Tibial nerve (tissue), 4 donors: ENCODE results near the gene RPA1. TPM values are rescaled to one million over a fixed set of nuclear protein-coding genes. Genes with fewer than 3 reads are reported as not detected.
"Not testable (repeated sequence)": the region's sequence is repeated elsewhere in the genome, so short reads cannot be mapped to it uniquely, and the experiment has no call there.

Experiments
- DNase-seq, 2 donors: peaks; one replicate each; pipeline ENCODE4 v3.0.0-alpha.2; 2019; ENCODE audit warnings: low spot score in 2 of 2
- H3K27ac ChIP-seq, 4 donors: fragments of 200-600 bp; sonication (generic) in 3 of 4; one replicate each; pipeline ENCODE4 v1.5.1; 2017 to 2019; ENCODE audit warnings: mild to moderate bottlenecking in 1 of 4
- H3K27me3 ChIP-seq, 2 donors: fragments of 200-600 bp; sonication (generic) in 1 of 2; one replicate each; pipeline versions ENCODE4 v1.5.1 to v1.6.0; 2017 to 2019
- H3K36me3 ChIP-seq, 3 donors: fragments of 200-600 bp; sonication (generic); one replicate each; pipeline ENCODE4 v1.5.1; 2018 to 2019
- H3K4me1 ChIP-seq, 4 donors: fragments of 200-600 bp; sonication (generic) in 3 of 4; one replicate each; pipeline ENCODE4 v1.5.1; 2017 to 2019
- H3K4me3 ChIP-seq, 4 donors: fragments of 200-600 bp; sonication (generic) in 3 of 4; one replicate each; pipeline ENCODE4 v1.5.1; 2017 to 2019; ENCODE audit warnings: mild to moderate bottlenecking in 1 of 4, moderate library complexity in 1 of 4
- H3K9me3 ChIP-seq, 4 donors: fragments of 200-600 bp; sonication (generic) in 3 of 4; one replicate each; pipeline ENCODE4 v1.5.1; 2017 to 2019
- EP300 ChIP-seq, 2 donors: sonication (generic); formaldehyde crosslinking; IDR thresholded peaks; one replicate each; pipeline ENCODE4 v1.6.1; 2017; ENCODE audit warnings: antibody characterized with exemption in 2 of 2, mild to moderate bottlenecking in 1 of 2
- POLR2A ChIP-seq, 2 donors: fragments of 450-650 bp; IDR thresholded peaks; one replicate each; pipeline ENCODE4 v1.6.1; 2017; ENCODE audit warnings: antibody characterized with exemption in 2 of 2, mild to moderate bottlenecking in 2 of 2, moderate library complexity in 2 of 2
- WGBS, 2 donors: methylation state at CpG; one replicate each; pipeline ENCODE4 v1.1.5; 2018; 5-methylcytosine and 5-hydroxymethylcytosine counted together
- total RNA-seq, 4 donors: library from RNA; depleted of rRNA; stranded (reverse); fragments of >200 nt; gene quantifications; one replicate each; pipeline ENCODE4 v1.1.0, GENCODE V29; 2016
- TF ChIP-seq, protein P1 (sequence below), 5 experiments: fragments of 200-600 bp in 3 of 5; fragments of 450-650 bp in 2 of 5; sonication (generic) in 3 of 5; IDR thresholded peaks; one replicate each; pipeline ENCODE4 v1.5.1; 2016 to 2019; ENCODE audit warnings: antibody characterized with exemption in 5 of 5, mild to moderate bottlenecking in 3 of 5, moderate library complexity in 2 of 5

RPA1 gene
- total RNA-seq, 4 donors from 2014 or later: 18.0 to 31.0 (median 26.7) TPM

DNA sequence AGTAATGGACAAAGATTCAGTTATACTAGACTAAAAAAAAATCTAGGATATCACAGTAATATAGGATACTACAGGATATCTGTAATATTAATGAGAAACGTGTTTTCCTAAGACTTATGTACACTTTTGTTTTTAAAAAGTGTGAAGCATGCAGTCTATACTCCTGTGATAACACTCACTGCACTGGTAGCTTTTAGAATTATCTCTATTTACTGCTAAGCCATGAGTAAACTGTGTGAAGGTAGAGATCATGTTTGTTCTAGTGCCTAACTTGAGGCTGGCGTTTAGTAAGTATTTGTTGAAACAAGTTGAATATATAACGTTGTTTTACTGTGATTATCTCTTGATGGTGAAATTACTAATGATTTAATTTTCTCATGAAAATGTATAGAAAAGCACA, 23.9 kb downstream of the RPA1 start:
- WGBS, 2 donors: 84 to 90% methylated on average over 3 of the region's 3 CpGs
- H3K36me3 ChIP-seq: peaks cover 0 to 55% (median 17%) of the 10 kb centered on the region in 3 donors
- H3K4me3 ChIP-seq: no peak overlapping the region
- H3K9me3 ChIP-seq: no peaks in the 10 kb centered on the region
- H3K27ac ChIP-seq: no peak overlapping the region
- H3K4me1 ChIP-seq: peaks cover 0 to 4% (median 0%) of the 10 kb centered on the region in 4 donors
- no peak for DNase-seq
- H3K27me3 ChIP-seq: no peaks in the 10 kb centered on the region
- no peak for TF ChIP-seq POLR2A (IDR thresholded peaks at IDR 0.05)
- TF ChIP-seq, protein P1, sequence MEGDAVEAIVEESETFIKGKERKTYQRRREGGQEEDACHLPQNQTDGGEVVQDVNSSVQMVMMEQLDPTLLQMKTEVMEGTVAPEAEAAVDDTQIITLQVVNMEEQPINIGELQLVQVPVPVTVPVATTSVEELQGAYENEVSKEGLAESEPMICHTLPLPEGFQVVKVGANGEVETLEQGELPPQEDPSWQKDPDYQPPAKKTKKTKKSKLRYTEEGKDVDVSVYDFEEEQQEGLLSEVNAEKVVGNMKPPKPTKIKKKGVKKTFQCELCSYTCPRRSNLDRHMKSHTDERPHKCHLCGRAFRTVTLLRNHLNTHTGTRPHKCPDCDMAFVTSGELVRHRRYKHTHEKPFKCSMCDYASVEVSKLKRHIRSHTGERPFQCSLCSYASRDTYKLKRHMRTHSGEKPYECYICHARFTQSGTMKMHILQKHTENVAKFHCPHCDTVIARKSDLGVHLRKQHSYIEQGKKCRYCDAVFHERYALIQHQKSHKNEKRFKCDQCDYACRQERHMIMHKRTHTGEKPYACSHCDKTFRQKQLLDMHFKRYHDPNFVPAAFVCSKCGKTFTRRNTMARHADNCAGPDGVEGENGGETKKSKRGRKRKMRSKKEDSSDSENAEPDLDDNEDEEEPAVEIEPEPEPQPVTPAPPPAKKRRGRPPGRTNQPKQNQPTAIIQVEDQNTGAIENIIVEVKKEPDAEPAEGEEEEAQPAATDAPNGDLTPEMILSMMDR (IDR thresholded peaks at IDR 0.05): no peak
- no peak for TF ChIP-seq EP300 (IDR thresholded peaks at IDR 0.05)

DNA sequence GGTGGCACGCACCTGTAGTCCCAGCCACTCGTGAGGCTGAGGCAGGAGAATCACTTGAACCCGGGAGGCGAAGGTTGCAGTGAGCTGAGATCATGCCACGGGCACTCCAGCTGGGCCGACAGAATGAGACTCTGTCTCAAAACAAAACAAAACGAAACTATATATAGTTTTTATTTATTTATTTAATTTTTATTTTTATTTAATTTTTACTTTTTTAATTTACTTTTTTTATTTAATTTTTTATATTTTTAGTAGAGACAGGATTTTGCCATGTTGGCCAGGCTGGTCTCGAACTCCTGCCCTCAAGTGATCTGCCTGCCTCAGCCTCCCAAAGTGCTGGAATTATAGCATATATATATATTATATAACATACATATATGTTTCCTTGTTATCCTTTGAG, 26.7 kb downstream of the RPA1 start:
- H3K27me3 ChIP-seq, H3K4me3 ChIP-seq, H3K9me3 ChIP-seq, H3K4me1 ChIP-seq, DNase-seq, H3K27ac ChIP-seq: not testable (repeated sequence)
- WGBS, 2 donors: 90 to 93% methylated on average over 8 of the region's 8 CpGs
- H3K36me3 ChIP-seq: peaks cover 0 to 58% (median 10%) of the 10 kb centered on the region in 3 donors

DNA sequence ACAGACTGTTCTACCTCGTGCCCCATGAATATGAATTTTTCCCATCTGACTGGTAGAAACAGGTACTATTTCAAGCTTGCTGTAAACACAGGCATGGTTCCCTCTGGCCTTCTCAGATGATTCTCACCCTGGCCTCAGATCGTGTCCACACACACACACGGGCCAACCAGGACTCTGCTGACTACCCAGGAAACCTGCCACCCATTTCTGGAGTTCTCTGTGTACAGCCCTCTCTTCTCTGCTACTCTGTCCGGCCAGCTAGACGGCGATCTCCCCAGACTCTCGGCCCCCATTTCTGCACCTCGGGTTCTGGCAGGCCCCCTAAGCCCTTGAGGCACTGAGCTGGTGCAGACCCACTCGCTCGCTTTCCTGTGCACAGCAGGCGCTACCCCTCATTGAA, 31.2 kb downstream of the RPA1 start:
- 79 to 86% methylated on average over 11 of the region's 11 CpGs for WGBS, 2 donors
- H3K4me1 ChIP-seq: no peaks in the 10 kb centered on the region
- no peaks in the 10 kb centered on the region for H3K27me3 ChIP-seq
- DNase-seq: no peak
- TF ChIP-seq, protein P1 (IDR thresholded peaks at IDR 0.05): no peak
- TF ChIP-seq POLR2A (IDR thresholded peaks at IDR 0.05): no peak
- TF ChIP-seq EP300 (IDR thresholded peaks at IDR 0.05): no peak
- no peaks in the 10 kb centered on the region for H3K9me3 ChIP-seq
- H3K36me3 ChIP-seq: peaks cover 0 to 28% (median 4%) of the 10 kb centered on the region in 3 donors
- no peak overlapping the region for H3K4me3 ChIP-seq
- H3K27ac ChIP-seq: peak overlapping the region in 1 of 4 donors; percentile 50

DNA sequence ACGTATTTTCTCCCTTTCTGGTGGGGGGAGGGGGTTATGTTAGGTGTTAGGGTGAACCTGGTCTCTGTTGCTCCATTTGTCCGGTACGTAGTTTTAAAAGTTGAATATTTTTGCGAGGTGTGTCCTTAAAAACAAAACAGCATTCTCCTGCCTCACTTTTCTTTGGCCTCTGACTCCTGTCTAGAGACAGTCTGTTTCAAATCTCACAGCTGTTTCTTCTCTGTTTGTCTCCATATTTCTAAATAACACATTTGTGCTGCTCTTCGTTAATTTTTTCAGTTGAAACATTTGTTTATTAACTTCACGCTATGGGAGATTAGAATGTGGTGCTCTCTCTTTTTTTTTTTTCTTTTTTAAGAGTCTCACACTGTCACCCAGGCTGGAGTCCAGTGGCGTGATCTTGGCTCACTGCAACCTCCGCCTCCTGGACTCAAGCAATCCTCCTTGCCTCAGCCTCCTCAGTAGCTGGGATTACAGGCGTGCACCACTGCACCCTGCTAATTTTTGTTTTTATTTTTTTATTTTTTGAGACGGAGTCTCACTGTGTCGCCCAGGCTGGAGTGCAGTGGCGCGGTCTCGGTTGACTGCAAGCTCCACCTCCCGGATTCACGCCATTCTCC, 31.7 kb downstream of the RPA1 start:
- TF ChIP-seq, protein P1 (IDR thresholded peaks at IDR 0.05): no peak
- TF ChIP-seq POLR2A (IDR thresholded peaks at IDR 0.05): no peak
- TF ChIP-seq EP300 (IDR thresholded peaks at IDR 0.05): no peak
- Histone ChIP-seq H3K27me3 (no peaks in the 10 kb centered on the region), H3K36me3 (peaks cover 0 to 27% (median 4%) of the 10 kb centered on the region in 3 donors), H3K4me1 (no peaks in the 10 kb centered on the region), H3K9me3 (no peaks in the 10 kb centered on the region), H3K27ac (peak overlapping the region in 2 of 4 donors; percentile 28 to 50), H3K4me3 (no peak overlapping the region)
- DNase-seq: no peak
- 83 to 86% methylated on average over 16 of the region's 16 CpGs for WGBS, 2 donors

DNA sequence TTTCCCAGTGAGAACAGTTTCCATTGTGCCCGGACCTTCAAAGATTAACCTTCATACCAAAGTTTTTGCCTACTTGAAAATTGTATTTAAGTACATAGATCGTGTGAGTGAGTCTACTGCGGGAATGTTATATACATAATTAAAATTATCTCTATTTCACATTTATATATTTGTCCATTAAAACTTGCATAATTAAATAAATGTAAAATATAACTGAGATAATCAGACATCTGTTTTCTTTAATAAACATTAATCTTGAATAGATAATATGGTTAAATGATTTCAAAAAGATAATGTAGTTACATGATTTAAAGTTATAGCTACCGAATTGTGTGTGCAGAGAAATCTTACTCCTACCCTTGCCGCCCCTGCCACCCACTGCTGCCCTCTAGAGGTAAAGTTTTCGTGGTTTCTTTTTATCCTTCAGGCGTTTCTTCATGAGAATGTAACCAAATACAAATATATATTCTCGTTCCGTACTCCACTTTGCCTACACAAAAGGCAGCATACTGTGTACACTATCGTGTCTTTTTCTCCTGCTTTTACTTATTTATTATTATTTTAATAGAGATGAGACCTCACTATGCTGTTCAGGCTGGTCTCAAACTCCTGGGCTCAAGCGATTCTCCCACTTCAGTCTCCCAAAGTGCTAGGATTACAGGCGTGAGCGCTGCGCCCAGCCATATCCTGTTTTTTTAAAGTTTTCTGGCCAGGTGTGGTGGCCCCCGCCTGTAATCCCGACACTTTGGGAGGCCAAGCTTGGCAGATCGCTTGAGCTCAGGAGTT, 35.6 kb downstream of the RPA1 start:
- 58 to 59% methylated on average over 17 of the region's 17 CpGs for WGBS, 2 donors

More for the DNA sequence above, 35.6 kb downstream of the RPA1 start:
- Histone ChIP-seq H3K9me3 (no peaks in the 10 kb centered on the region), H3K4me1 (no peaks in the 10 kb centered on the region), H3K27me3 (no peaks in the 10 kb centered on the region), H3K36me3 (peaks cover 0 to 23% (median 0%) of the 10 kb centered on the region in 3 donors), H3K4me3 (no peak overlapping the region), H3K27ac (no peak overlapping the region)
- TF ChIP-seq EP300 (IDR thresholded peaks at IDR 0.05): no peak
- TF ChIP-seq, protein P1 (IDR thresholded peaks at IDR 0.05): peak in 3 of 5 experiments; percentile 44 to 57 (median 44)
- peak in 1 of 2 donors; percentile 54 for DNase-seq
